Tracheal epithelial cell (primary cell): ENCODE measurements around the gene UPB1. TPM values are rescaled to one million over a fixed set of nuclear protein-coding genes. Genes with fewer than 3 reads are reported as not detected.

Experiments used
- total RNA-seq: library from RNA; depleted of rRNA; stranded (reverse); fragments of >200 nt; gene quantifications from 2 replicates; pipeline ENCODE4 v1.2.1, GENCODE V29; 2014

Gene UPB1
- total RNA-seq = 0.24 TPM in 1 of 2 replicates, not detected in the other

DNA sequence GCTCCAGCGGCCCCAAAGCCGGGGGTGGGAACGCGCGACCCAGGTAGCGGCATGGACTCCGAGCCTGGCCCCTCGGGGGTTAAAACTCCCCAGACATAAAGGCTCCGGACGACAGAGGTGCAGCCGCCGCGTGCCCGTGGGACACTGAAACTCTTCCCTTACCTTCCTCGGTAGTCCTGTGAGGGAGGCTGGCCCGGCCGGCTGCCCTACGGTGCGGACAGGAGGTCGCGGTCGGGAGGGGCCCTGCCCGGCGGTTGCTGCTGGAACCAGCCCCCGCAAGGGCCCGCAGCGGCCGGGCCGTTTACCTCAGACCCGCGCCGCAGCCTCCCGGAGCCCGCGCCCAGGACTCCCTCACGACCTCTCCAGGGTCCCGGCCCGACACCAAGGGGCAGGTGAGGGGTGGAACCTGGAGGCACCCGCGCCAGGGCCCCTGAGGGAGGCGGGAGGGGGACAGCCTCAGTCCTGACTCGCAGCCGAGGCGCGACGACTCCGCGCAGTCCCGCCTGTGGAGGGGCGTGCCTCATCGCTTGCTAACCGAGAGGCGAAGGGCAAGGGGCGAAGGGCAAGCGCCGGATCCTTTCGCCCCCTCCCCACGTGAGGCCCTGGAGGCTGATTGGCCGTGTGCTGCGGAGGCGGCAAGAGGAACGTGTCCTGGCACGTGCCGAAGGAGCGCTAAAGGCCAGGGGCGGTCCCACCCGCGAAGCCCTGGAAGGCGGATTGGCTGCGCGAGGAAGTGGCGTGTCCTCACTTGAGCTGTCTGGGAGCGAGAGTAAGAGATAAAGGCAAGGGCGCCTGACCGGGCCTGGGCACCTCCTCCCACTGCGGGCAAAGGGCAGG is at the start of gene UPB1:
UPB1 (plus strand) TSS at position 805 of the 837 bp plus-strand sequence. CDS start 72 bp downstream, outside the sequence.

DNA sequence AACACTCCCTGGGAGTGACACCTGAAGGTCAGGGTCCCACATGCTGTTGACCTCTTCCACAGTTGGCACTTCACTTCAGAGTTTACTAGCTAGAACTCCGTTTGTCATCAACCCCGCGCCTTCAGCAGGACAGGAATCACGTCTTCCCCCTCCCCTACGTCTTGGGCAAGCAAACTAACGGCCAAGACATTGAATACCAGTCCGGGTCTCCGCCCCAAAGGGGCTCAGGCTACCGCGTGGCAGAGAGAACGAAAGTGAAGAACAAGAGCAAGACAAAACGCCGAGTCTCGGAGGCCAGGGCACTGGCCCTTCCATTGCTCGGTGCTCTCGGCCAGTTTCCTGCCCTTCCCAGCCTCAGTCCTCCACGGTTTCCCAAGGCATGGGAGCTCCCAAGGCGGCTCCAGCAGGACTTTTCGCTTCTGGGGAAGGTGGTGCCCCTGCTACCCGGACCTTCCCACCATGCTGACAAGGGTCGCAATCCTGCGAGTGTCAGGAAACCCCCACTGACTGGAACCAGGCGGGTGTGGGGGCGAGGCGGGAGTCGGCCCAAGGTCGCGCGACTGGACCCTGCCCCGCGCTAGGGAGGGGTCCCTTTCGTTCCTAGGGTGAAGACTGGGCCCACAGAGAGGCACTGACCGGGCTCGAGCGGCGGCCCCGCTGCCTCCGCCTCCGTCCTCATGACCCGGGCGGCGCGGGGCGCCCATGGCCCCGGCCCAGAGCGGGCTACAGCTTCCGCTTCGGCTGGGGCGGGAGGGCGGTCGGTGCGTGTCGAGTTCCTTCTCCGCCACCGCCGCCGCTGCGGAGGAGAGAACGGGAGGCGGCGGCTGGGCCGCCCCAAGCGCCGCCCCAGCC is 59.4 kb downstream of the UPB1 start, which contains the start of gene GUCD1:
GUCD1 (minus strand) TSS at position 826 of the 852 bp plus-strand sequence; CDS start at position 679, 147 bp downstream.

DNA sequence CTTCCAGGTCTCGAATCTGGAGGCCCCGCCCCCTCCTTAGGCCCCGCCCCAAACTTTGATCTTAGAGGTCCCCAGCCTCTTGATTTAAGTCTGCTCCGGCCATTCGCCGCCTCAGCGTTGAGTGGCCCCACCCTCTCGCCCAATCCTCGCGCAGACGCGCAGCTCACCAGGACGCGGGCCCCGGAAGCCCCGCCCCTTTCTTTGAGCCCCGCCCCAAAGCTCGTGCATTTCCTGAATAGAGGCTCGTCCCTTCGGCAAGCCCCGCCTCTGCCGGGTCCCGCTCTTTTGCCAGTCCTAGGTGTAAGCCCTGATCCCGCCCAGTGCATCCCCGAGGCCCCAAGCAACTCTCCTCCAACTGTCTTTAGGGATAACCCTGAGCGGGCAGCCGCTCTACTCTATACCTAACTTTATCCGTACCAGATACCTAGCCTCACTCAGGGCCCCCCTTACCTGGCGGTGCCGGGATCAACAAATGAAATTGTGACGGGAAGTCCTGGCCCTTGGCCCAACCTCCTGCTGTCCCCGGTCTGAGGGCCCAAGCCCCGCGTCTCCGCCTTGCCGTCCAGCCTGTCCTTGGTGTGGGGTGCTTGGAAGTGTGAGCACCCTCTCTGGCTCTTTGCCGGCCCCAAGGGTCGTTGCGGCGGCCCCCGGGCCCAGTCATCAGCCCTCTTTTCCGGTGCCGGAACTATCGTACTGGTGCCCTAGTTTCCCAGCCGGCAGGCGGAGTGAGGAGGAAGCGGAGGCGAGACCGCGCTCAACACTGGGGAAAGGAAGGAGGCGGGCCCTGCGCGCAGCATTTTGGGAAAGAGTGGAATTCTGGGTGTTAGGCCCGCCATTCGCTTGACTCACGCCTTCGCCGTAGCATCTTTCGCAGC is 60.3 kb downstream of the UPB1 start, which contains the start of gene SNRPD3:
SNRPD3 (plus strand) TSS at position 835 of the 875 bp plus-strand sequence. CDS start 1,676 bp downstream, outside the sequence.

Other genes with a start within 250 kb of the UPB1 start
- 20.7 and 24.1 TPM in 2 replicates for gene SPECC1L, start 224.5 kb upstream of the UPB1 start, total RNA-seq
- gene ADORA2A, start 67.7 kb upstream of the UPB1 start, total RNA-seq = 0.72 and 1.1 TPM in 2 replicates
- 140 and 178 TPM in 2 replicates for gene GUCD1, start 59.8 kb downstream of the UPB1 start, total RNA-seq
- 153 and 174 TPM in 2 replicates for gene SNRPD3, start 60.7 kb downstream of the UPB1 start, total RNA-seq
- 6.4 and 9.6 TPM in 2 replicates for gene LRRC75B, start 97.7 kb downstream of the UPB1 start, total RNA-seq
- gene GGT1, start 107.9 kb downstream of the UPB1 start, total RNA-seq = 5.3 and 21.4 TPM in 2 replicates